Lower leg skin (tissue), 3 donors: Measurements from ENCODE around the gene TLE4.

Experiments
- CTCF ChIP-seq, 3 donors: fragments of 450-650 bp; IDR thresholded peaks; one replicate each; pipeline ENCODE4 v1.5.1; 2016; ENCODE audit warnings: antibody characterized with exemption in 3 of 3, mild to moderate bottlenecking in 3 of 3, moderate library complexity in 2 of 3
- POLR2A ChIP-seq, 2 donors: fragments of 450-650 bp; IDR thresholded peaks; one replicate each; pipeline ENCODE4 v1.6.1; 2016 to 2017; ENCODE audit warnings: antibody characterized with exemption in 2 of 2, mild to moderate bottlenecking in 1 of 2, moderate library complexity in 1 of 2

GRCh38 chr9:79684059-79684458, 112.3 kb downstream of the TLE4 start:
- TF ChIP-seq POLR2A (IDR thresholded peaks at IDR 0.05) (no peak), CTCF (IDR thresholded peaks at IDR 0.05) (no peak)
